Adrenal gland (tissue), 12 donors: ENCODE results near the gene FBRSL1. TPM values are rescaled to one million over a fixed set of nuclear protein-coding genes. Genes with fewer than 3 reads are reported as not detected.

Experiments used
- DNase-seq, 7 donors: peaks; one replicate each; pipeline ENCODE4 v3.0.0-alpha.2; 2019 to 2020
- H3K27ac ChIP-seq, 5 donors: fragments of 200-600 bp; sonication (generic) in 4 of 5; 1 replicate in 3 of 5; 2 replicates in 2 of 5; pipeline versions ENCODE4 v1.5.1 to v1.8.0; 2016 to 2020; ENCODE audit warnings: mild to moderate bottlenecking in 1 of 5
- H3K27me3 ChIP-seq: fragments of 200-600 bp; 2 replicates; pipeline ENCODE4 v1.8.0; 2021
- H3K36me3 ChIP-seq, 2 donors: fragments of 200-600 bp; replicated peaks in 1 of 2; 1 replicate in 1 of 2; 2 replicates in 1 of 2; pipeline versions ENCODE4 v1.5.1 to v1.8.0; 2018 to 2022
- H3K4me1 ChIP-seq, 2 donors: fragments of 200-600 bp; replicated peaks in 1 of 2; 1 replicate in 1 of 2; 2 replicates in 1 of 2; pipeline versions ENCODE4 v1.5.1 to v1.8.0; 2018 to 2021
- H3K4me3 ChIP-seq, 4 donors: fragments of 200-600 bp; sonication (generic) in 3 of 4; one replicate each; pipeline ENCODE4 v1.5.1; 2016 to 2018
- H3K9me3 ChIP-seq, 3 donors: fragments of 200-600 bp; sonication (generic) in 1 of 3; replicated peaks in 1 of 3; 1 replicate in 2 of 3; 2 replicates in 1 of 3; pipeline versions ENCODE4 v1.5.1 to v1.8.0; 2016 to 2021
- POLR2A ChIP-seq, 2 donors: fragments of 450-650 bp; IDR thresholded peaks; one replicate each; pipeline ENCODE4 v1.6.1; 2017; ENCODE audit warnings: antibody characterized with exemption in 2 of 2, mild to moderate bottlenecking in 2 of 2, moderate library complexity in 1 of 2
- WGBS, 4 donors: extraction: QIAGEN DNeasy Blood & Tissue Kit in 2 of 4; methylation state at CpG; one replicate each; pipeline versions ENCODE4 v1.1.5 to v1.1.7; 2013 to 2017; 5-methylcytosine and 5-hydroxymethylcytosine counted together
- intact Hi-C, 2 donors: fragments of 100-400 bp; cut with DNase I; formaldehyde crosslinking; loops; one replicate each; pipeline versions ENCODE4 v1.14.1 to v1.15.0; 2022 to 2023
- polyA plus RNA-seq, 3 donors: library from polyadenylated mRNA; stranded (reverse); fragments of 200-250 nt in 2 of 3; fragments of 350-450 nt in 1 of 3; fragmentation: Illumina TruSeq in 1 of 3; extraction: RNeasy Lipid Tissue Mini Kit (QIAGEN cat#74804) in 1 of 3; gene quantifications; one replicate each; pipeline ENCODE4 v1.2.3, GENCODE V29; 2013 to 2014
- total RNA-seq, 9 donors: library from RNA; depleted of rRNA in 4 of 9; stranded (reverse); fragments of >200 nt in 4 of 9; fragments of 120-200 nt in 1 of 9; fragmentation: NEBNext Ultra II Directional in 1 of 9; extraction: Animal tissue kit (Norgen Biotek cat#: 25700) in 1 of 9; gene quantifications; one replicate each; pipeline versions ENCODE4 v1.1.0 to v1.2.4, GENCODE V29; 2013 to 2023
- TF ChIP-seq, protein P1 (sequence below), 6 experiments: fragments of 450-650 bp in 4 of 6; fragments of 200-600 bp in 2 of 6; sonication (generic) in 1 of 6; IDR thresholded peaks; 1 replicate in 5 of 6; 2 replicates in 1 of 6; pipeline versions ENCODE4 v1.5.1 to v1.8.0; 2016 to 2021; ENCODE audit warnings: antibody characterized with exemption in 6 of 6, mild to moderate bottlenecking in 2 of 6, moderate library complexity in 1 of 6
- donor health status: healthy with polysubstance abuse.
- donor health status: Bipolar disorder and iron deficiency.
- donor health status: DM: yes; HTN: yes; CAD: no.
- donor health status: DM: no; HTN: no; CAD: no.
- donor health status: DM: no; HTN: no; CAD: no.
- donor health status: DM: yes; HTN: yes; CAD: no.

FBRSL1 gene
- total and polyA plus RNA-seq, 12 donors: 5.3 to 63.8 (median 26.9) TPM

DNA sequence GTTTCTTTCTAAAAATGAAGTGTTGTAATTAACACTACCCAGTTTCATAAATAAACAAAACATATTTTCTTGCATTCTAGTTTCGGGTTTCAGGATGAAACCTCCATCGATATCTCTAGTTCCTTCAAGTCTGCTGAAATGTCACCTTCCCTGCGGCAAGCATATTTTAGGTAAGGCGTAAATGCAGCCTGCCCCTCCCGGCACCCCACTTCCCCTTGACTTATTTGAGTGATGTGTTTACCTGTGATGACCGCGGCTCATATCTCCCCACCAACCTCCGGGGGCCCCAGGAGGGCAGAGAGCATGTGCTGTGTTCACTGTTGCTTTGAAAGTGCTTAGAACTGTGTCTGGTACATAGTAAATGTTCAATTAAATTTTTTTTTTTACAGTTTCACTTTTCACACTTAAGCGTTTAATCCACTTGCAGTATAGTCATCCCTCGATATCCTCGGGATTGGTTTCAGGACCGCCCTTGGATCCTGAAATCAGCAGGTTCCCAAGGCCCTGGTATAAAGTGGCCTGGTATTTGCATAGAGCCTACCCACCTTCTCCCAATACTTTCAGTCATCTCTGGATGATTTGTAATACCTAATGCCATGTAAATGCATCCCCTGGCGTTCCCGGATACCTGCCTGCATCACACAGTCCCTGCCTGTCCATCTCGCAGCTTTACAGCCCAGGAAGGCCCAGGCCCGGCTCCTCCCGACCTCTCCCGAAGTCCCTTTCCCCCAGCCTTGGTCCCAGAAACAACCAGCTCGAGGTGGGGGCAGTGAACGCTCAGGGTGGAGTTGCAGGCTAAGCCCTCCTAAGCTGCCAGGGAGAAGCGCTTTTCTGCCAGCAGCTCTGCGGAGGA, 40.2 kb upstream of the FBRSL1 start:
- H3K4me1 ChIP-seq: no peaks in the 10 kb centered on the region
- TF ChIP-seq POLR2A (IDR thresholded peaks at IDR 0.05): no peak
- TF ChIP-seq, protein P1, sequence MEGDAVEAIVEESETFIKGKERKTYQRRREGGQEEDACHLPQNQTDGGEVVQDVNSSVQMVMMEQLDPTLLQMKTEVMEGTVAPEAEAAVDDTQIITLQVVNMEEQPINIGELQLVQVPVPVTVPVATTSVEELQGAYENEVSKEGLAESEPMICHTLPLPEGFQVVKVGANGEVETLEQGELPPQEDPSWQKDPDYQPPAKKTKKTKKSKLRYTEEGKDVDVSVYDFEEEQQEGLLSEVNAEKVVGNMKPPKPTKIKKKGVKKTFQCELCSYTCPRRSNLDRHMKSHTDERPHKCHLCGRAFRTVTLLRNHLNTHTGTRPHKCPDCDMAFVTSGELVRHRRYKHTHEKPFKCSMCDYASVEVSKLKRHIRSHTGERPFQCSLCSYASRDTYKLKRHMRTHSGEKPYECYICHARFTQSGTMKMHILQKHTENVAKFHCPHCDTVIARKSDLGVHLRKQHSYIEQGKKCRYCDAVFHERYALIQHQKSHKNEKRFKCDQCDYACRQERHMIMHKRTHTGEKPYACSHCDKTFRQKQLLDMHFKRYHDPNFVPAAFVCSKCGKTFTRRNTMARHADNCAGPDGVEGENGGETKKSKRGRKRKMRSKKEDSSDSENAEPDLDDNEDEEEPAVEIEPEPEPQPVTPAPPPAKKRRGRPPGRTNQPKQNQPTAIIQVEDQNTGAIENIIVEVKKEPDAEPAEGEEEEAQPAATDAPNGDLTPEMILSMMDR (IDR thresholded peaks at IDR 0.05): no peak
- H3K27ac ChIP-seq: no peak overlapping the region
- H3K9me3 ChIP-seq: no peaks in the 10 kb centered on the region
- no peaks in the 10 kb centered on the region for H3K36me3 ChIP-seq
- DNase-seq: no peak
- no peak overlapping the region for H3K4me3 ChIP-seq
- 74 to 82% (median 77%) methylated on average over 22 of the region's 22 CpGs for WGBS, 4 donors
- peaks cover 9% of the 10 kb centered on the region for H3K27me3 ChIP-seq
- intact Hi-C loops: no loop called here

DNA sequence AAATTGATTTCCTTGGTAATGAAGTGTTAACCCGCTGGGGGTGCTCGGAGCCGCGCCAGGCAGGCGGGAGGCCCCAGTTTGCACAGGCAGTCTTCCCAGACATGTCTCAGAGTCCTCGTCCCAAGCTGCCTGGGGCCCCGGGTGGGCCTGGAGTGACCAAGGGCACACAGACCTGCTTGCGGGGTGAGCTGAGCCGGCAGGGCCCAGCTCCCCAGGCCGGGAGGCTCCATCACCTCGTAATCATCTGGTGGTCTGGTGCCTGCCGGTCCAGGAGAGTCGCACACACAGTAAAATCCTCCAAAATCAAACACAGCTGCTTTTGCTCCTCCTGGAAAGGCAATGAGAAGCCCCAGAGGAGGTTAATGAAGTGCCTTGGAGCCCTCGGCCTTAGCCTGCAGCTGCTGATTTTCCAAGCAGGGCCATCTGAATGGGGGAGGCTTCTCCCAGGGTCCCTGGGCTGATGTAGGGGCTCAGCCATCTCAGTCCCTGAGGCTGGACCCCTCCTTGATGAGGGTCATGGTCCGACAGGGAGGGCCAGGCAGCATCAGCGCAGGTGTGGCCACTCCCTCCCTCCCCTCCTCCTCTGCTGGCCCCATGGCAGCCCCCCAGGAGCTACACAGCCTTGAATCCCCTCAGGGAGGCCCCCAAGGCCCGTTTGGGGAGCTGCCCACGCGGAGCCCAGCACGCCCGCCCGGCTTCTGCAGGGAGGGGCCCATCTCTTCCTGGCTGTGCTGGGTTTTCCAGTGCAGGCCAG, 39.4 kb upstream of the FBRSL1 start:
- Histone ChIP-seq H3K27me3 (peaks cover 9% of the 10 kb centered on the region), H3K36me3 (no peaks in the 10 kb centered on the region), H3K27ac (no peak overlapping the region), H3K9me3 (no peaks in the 10 kb centered on the region), H3K4me1 (no peaks in the 10 kb centered on the region), H3K4me3 (no peak overlapping the region)
- WGBS, 4 donors: 55 to 83% (median 61%) methylated on average over 5 to 22 of the region's 22 CpGs
- no peak for TF ChIP-seq POLR2A (IDR thresholded peaks at IDR 0.05)
- TF ChIP-seq, protein P1 (IDR thresholded peaks at IDR 0.05): no peak
- no peak for DNase-seq
- intact Hi-C loops: no loop called here

DNA sequence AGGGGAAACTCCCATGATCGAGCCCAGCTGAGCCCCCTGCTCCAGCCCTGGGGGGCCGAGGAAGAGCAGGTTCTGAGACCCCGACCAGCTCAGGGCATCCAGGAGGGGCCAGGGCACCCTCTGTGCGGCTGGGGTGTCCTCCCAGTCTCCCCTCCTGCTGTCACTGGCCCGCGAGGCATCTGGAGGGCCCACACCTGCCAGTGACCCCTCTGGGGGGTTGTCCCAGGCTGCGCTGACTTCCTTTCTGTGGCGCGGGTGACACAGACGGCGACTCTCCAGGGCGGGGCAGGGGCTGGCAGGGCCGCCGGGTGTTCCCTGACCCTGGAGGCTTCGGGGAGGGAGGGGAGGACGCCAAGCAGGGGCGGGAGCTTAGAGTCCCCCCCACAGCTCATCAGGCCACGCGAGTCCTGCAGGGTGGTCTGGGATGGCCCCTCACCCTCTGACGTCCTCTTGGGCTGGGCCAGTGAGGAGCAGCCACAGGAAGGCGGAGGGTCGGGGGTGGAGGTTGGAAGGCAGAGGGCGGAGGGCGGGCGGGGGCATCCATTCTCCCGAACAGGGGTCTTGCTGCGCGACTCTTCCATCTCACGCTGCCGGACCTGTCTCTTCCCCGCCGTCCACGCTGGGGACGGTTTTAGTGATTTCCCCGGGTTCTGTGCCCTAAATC, 38.6 kb upstream of the FBRSL1 start:
- intact Hi-C loops: no loop called here
- H3K27ac ChIP-seq: no peak overlapping the region
- no peaks in the 10 kb centered on the region for H3K36me3 ChIP-seq
- no peaks in the 10 kb centered on the region for H3K9me3 ChIP-seq
- WGBS, 4 donors: 63 to 84% (median 73%) methylated on average over 16 to 35 of the region's 35 CpGs
- TF ChIP-seq POLR2A (IDR thresholded peaks at IDR 0.05): no peak
- TF ChIP-seq, protein P1 (IDR thresholded peaks at IDR 0.05): no peak
- no peak for DNase-seq
- no peaks in the 10 kb centered on the region for H3K4me1 ChIP-seq
- H3K4me3 ChIP-seq: no peak overlapping the region
- H3K27me3 ChIP-seq: peaks cover 9% of the 10 kb centered on the region

DNA sequence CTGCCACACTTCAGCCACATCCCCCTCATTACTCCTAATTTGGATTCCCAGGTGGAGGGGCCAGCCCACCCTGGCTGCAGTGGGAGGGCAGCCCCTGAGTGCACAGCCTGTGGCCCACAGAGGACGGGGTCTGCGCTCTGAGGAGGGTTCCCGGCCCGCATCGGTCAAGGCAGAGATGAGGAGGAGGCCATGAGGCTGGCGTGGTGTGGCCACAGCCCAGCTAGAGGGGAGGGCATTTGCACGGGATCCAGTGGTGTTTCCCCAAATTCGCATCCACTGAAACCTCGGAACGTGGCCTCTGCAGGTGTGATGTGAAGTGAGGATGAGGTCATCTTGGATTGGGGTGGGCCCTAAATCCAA, 38.1 kb upstream of the FBRSL1 start:
- H3K4me1 ChIP-seq: no peaks in the 10 kb centered on the region
- H3K36me3 ChIP-seq: no peaks in the 10 kb centered on the region
- H3K4me3 ChIP-seq: no peak overlapping the region
- no peak overlapping the region for H3K27ac ChIP-seq
- DNase-seq: no peak
- peaks cover 9% of the 10 kb centered on the region for H3K27me3 ChIP-seq
- no peaks in the 10 kb centered on the region for H3K9me3 ChIP-seq
- 81 to 86% (median 84%) methylated on average over 6 to 10 of the region's 10 CpGs for WGBS, 4 donors
- intact Hi-C loops: no loop called here
- TF ChIP-seq, protein P1 (IDR thresholded peaks at IDR 0.05): no peak
- TF ChIP-seq POLR2A (IDR thresholded peaks at IDR 0.05): no peak
